GM18517 (cell line): ENCODE data around the gene DUSP10.

Experiments
- ATAC-seq: cut with Tn5 transposase; IDR thresholded peaks from one replicate; pipeline ENCODE4 v1.9.1; 2021; ENCODE audit warnings: mild to moderate bottlenecking, moderate library complexity; ENCODE audit not compliant: unreplicated experiment

Gene DUSP10

DNA sequence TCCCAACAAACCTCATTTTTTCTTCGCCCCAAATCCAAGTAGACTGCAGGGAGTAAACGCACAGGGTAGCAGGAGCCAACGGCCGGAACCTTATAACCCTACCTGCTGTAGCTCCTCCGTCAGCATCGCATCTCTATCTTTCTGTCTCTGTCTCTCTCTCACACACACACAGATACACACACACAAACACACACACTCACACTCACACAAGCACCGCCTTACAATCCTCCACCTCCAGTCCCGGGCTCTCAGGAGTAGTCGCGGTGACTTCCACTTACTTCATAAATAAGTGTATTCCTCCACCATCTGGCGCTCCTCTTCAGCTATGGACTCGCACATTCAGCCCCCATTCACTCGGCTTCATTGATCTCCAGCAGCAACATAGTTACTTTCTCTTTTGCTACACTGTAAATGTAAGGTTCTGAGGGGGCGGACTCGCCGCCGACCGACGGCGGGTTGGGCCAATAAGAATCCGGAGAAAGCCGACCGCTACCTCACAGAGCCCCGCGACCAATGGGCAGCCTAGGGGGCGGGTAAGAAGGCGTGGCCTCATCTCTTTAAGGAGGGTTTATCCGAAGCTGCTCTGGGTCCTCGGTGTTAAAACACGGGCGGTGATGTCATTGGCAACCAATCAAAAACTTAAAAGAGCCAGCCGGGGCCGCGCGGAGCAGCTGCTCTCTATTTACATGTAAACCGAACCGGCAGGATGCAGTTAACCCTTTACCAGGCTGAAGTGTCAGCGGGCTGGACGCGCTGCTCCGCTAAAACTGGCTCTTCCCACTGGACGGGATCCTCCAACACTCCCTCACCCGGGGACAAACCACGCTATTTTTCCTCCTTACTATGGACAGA, at the start of gene DUSP10:
Gene DUSP10 (minus strand): TSS at position 387 of the 852 bp plus-strand sequence. CDS start 2,345 bp downstream, outside the sequence.
- ATAC-seq = peak; percentile 85

- no peak for ATAC-seq
Observed at GRCh38 chr1:221788466-221788865, 46.6 kb upstream of the DUSP10 start.

DNA sequence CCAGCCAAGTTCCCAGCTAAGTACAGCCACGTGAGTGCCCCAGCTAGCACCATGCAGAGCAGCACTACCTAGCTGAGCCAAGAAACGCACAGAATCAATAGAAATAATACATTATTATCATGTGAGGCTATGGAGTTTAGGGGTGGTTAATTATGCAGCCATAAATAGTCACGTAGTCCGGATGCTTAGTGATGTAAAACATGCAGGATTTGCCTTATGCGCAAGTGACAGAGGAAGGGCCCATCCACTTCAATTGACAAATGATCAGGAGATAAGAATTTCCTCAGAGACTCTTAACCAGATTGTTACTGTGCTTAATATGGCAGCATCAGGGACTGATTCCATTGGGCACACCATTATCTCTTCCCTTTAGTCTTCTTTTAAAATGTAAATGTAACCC, 44.8 kb upstream of the DUSP10 start:
- ATAC-seq = no peak

DNA sequence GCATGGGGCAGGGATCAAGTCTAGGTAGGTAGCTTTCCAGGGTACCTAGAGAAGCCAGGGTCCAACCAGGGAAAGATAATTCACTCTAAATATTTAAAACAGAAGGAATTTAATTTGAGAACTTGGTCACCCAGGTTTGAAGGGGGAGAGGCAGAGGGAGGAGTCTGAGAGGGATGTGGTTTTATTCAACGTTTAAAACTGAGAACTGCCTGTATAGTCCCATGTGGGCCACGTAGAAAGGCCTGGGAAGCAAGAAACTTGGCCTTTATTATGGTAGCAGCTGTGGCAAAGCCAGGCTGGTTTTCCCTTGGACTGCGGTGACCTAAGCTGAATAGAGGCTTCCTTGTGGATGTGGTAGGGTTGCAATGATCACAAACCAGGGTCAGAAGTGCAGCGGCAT, 42.0 kb upstream of the DUSP10 start:
- no peak for ATAC-seq

DNA sequence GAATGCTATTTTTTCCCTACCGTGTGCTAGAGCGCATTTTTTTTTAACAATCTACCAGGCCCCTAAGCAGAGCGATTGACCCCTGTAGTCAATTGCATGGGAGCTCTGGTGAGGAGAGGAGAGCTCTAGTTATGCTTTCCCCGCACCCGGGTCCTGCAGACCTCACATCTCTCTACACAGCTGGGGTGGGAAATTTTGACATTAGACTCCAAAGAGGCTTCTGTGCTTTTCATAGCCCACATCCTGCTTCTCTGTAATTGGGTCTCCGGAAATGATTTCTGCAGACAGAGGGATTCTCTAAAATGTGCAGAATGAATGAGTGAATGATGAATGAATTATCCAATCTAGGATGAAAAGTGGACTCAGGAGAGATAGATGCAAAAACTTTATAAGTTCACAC, 41.5 kb upstream of the DUSP10 start:
- no peak for ATAC-seq

DNA sequence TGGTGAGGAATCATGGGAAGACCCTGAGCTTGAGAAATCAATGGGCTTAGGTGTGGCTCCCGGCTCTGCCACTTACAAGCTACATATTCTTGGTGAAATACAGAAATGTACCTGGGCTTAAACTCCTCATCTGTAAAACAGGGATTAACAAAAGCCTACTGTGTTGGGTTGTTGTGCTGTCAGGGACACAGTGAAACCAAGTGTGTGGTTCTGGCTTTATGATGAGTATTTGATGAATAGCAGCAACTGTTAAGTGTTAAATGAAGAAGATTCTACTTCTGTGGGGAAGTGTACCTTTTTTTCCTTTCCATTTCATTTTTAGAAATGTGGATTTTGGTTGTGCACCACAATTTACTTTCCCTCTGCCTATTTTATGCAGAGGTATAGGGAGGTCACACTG, 41.1 kb upstream of the DUSP10 start:
- ATAC-seq = no peak

GRCh38 chr1:221782477-221782876, 40.6 kb upstream of the DUSP10 start:
- ATAC-seq = no peak

GRCh38 chr1:221781102-221781755, 39.3 kb upstream of the DUSP10 start:
- no peak for ATAC-seq

DNA sequence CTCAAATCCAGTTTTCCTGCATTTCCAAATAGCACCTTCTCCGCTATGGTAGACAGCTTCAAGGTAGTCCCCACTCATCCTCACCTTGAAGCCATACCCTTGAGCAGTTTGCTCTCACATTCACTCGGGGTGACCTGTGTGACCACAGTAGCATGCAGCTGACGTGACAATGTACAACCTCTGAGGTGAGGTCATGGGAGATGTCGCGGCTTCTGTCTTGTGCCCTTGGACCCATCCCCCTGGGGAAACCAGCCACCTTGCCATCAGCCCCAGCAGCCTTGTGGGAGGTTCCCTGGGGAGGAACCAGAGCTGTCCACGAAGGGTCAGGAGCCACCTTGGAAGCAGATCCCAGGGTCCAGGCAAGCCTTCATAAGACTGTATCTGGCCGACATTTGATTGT, 38.3 kb upstream of the DUSP10 start:
- ATAC-seq = no peak

GRCh38 chr1:221779771-221780170, 37.9 kb upstream of the DUSP10 start:
- ATAC-seq = no peak

- ATAC-seq = peak; percentile 28
Observed at GRCh38 chr1:221778535-221779142, 36.8 kb upstream of the DUSP10 start.

GRCh38 chr1:221778125-221778524, 36.2 kb upstream of the DUSP10 start:
- ATAC-seq = no peak

DNA sequence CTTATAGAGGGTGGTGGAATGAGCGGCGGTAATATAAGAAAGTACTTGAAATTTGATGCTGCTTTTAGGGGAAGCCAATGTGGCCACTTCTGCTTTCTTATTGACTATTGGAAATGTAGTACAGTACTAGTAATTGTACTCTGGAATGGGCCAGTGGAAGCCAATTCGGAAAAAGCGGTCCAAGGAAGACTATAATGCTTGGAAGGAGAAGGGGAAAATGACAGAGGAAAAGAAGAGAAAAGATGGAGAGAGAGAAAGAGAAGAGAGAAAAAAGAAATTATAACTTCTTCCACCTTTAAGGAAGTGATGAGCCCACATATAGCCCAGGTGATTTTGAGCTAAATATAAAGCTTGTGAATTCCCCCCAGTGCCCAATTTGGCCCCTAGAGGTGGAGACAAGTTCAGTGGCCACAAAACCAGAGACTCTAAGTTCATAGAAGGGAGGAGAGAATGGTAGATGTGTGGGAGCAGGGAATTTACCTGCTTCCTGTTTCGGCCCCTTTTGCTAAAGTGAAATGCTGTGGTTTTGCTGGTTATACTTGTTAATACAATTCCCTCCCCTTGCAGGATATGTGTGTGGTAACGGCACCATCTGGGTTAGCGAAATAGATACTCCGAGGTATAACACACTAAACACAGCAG, 35.7 kb upstream of the DUSP10 start:
- ATAC-seq = peak; percentile 75

GRCh38 chr1:221776495-221777301, 34.8 kb upstream of the DUSP10 start:
- ATAC-seq = peak; percentile 36

GRCh38 chr1:221775206-221775605, 33.3 kb upstream of the DUSP10 start:
- ATAC-seq = no peak

- ATAC-seq = no peak
Observed at GRCh38 chr1:221774054-221774842, 32.4 kb upstream of the DUSP10 start.

GRCh38 chr1:221773383-221773782, 31.5 kb upstream of the DUSP10 start:
- no peak for ATAC-seq

DNA sequence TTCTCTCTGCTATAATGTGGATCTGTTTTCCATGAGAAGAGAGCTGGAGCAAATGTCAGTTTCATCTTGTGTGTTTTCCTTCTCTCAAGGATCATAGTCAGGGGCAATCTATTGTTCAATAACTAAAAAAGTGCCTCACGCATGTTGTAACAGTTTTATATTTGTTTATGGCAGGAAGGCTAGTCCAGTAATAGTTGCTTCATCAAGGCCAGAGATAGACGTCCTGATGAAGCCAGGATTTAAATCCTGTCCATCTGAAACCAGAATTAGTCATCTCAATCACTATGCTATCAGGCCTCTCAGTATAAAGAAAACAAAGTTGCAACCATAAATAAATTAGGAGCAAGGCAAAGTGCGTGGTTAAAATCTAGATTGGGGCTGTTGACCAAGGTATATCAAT, 30.2 kb upstream of the DUSP10 start:
- ATAC-seq = no peak

DNA sequence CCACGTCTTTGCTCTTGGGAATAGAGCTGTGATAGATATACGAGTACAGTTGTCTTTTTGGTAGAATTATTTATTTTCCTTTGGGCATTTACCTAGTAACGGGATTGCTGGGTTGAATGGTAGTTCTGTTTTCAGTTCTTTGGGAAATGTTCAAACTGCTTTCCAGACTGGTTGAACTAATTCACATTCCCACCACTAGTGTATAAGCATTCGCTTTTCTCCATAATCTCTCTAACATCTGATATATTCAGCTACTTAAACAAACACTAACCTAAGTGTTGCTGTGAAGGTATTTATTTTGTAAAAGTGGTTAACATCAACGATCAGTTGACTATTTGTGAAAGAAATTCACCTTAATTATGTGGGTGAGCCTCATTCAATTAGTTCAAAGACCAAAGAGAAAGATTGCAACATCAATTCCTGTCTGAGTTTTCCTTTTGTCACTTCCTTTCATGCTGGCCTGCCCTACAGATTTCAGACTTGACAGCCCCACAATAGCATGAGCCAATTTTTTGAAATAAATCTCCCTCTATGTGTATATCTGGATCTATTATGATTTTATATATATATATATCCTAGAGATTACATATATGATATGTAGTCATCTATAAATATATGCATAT, 26.7 kb upstream of the DUSP10 start:
- no peak for ATAC-seq
